ENCODE measurements around the gene OR51D1.

Gene OR51D1

GRCh38 chr11:4636962-4637661, at the start of gene OR51D1:
OR51D1 (plus strand) TSS chr11:4637477; CDS start chr11:4639791, 2,314 bp downstream.
- peak; percentile 43 for DNase-seq

DNA sequence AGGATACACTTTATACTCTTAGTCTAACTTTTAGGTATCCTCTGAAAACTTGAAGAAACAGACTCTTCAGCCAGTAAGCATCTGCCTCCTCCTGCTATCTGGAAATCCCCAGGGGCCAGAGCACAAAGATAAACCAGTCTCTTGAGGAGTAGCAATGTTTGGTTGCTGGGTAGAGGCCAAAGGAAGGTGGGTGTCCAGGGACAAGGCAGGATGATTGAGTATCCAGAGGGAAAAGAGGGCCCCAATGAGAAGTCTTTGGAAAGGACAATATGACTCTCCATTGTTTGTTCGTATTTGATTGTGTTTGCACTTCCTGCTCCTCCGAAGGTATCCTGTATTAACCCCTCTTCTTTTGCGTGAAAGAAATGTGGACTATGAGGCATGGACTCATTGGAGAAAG, 48.3 kb upstream of the OR51D1 start:
- DNase-seq: no peak

- DNase-seq: no peak
These were observed 43.5 kb upstream of the OR51D1 start, which contains the start of gene OR52I1 for GRCh38 chr11:4593739-4594138. OR52I1 (plus strand) TSS chr11:4594039; CDS start chr11:4594039, 0 bp downstream.

- no peak for DNase-seq
These were observed 32.2 kb upstream of the OR51D1 start for GRCh38 chr11:4605057-4605456.

DNA sequence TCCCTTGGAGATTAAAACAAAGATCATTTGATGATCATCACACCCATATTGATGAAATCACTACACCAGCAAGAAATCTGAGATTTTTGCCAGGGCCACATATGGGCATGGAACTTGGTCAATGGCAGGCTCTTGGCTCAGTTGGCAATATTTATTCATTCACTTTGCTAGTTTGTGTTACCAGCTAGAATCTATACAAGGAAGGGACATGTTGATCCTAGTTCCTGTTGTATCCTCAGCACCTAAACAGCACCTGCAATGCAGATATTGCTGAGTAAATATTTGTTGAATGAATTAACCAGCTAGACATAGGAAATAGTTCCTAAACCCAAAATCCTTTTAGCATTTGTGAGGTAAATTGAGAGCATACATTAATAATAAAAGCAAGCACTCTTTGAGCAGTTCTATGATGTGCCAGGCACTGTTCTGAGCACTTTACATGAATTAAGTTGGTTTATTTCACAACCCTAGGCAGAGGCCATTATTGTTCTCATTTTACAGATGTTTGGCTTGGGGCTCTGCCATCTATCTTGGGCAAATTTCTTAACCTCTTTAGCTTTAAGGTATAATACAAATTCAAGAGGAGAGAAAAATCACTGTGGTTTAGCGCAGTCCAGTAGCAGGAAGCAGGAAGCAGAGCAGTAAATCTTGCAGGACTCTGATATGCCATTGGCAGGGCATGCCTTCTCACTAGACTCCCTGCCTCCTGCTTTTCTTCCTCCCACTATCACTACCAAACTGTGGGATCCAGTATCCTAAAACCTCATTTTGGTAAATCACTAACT, 30.9 kb upstream of the OR51D1 start:
- peak; percentile 25 for DNase-seq

GRCh38 chr11:4607096-4607495, 30.2 kb upstream of the OR51D1 start:
- no peak for DNase-seq

DNA sequence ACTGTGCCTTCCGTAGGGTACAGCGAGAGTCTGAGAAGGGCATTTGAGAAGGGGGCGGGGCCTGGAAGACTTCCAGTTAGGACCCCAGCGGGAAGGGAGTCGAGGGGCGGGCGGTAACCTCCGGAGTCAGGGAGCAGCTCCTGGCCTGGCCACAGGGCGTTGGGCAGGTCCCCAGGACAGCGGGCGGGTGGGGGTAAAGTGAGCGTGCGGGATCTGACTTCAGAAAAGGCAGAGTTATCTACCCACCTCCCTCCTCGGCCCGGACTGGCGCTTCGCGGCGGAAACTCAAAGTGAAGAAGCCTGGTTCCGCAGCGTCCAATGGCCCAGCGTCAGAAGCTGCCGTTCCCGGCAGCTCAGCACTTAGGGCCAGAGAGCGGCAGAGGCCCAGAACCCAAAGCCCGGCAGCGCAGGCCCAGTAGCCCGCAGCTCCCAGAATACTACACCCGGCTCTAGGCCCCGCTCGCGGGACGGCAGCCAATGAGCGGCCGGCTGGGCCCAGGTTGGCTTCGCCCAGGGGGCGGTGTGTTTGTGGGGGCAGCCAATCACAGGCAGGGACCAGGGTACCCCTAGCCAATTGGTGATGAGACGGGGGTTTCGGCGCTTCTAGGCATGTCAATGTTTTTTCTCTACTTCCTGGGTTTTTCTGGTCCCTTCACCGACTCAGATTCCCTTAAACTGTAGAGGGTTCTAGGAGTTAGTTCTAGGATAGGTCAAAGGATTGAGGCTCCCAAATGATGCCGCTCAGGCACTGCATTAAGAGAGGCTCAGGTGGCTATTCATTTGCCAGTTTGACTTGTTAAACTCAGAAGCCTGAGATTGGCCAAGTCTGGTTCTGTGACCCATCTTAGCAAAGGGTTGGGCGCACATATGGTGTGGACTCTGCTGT, 29.3 kb upstream of the OR51D1 start, which contains the start of gene TRIM68:
TSS of gene TRIM68 (minus strand) at position 451 of the 886 bp plus-strand sequence. CDS start 2,727 bp downstream, outside the sequence.
- DNase-seq: peak; percentile 98

DNA sequence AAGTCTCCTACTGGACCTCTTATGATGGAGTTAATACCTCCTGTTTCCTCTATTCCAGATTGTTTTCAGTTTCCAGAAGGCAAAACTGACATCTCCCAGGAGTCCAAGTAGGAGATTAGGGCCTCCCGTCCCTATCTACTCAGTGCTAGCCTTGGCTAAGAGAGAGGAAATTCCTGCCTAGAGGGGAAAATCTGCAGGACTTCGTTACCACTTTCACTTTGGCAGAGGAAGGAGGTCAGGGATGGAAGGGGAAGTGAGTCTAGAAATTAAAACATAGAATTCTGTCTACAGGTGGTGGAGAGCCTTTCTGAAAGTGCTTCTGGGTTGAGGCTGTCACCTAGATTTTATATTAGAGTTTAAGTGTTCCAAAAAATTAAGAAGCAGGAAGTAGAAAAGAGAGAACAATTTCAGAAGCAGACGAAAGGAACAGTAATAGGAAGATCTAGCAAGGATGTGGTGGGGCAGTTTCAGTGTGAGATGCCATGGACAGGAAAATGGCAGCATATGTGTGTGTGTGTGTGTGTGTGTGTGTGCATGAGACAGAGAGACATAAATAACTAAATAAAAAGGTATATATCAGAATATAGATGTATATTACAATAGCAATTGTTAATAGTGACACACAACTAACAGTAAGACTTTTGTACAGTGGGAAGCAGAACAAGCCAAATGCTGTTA, 26.9 kb upstream of the OR51D1 start:
- DNase-seq: peak; percentile 33

DNA sequence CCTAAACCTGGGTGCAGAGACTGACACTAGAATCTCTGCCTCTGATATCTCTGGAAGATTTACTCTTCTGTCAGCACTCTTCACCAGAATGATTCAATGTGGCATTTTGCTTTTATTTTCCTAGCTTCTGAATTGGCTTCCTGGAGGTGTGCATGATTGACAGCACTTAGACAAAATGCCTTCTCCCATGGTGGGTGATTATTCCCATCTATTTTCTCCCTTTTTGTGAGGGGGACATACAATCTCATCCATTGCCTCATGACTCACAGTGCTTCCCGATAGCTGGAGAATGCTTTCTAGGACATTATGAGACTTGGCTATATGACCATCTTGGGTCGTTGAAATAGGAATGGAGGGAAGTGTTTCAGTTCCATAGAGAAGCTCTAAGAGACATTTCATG, 25.3 kb upstream of the OR51D1 start:
- DNase-seq: no peak

- DNase-seq: no peak
These were observed 21.3 kb upstream of the OR51D1 start for GRCh38 chr11:4615856-4616444.

GRCh38 chr11:4619514-4619913, 17.8 kb upstream of the OR51D1 start:
- no peak for DNase-seq

GRCh38 chr11:4626207-4627099, 10.8 kb upstream of the OR51D1 start:
- DNase-seq: peak; percentile 30

DNA sequence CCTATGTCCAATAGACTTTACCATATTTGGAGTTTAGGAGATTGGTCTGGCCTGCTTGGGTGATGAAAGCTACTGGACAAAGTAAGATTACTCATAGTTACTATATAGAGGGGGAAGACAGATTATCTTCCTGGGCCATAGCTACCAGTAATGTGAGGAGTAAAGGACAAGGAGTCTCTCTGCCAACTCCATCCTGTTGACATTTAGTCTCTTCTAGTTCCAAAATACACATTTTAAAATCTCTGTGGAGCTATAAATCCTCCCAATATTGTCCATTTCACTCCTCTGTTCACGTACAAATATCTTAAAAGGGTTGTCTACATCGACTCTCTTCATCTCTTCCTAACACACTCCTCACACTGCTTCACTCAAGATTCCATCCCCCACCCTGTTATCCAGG, 1.1 kb upstream of the OR51D1 start:
- DNase-seq: no peak

DNA sequence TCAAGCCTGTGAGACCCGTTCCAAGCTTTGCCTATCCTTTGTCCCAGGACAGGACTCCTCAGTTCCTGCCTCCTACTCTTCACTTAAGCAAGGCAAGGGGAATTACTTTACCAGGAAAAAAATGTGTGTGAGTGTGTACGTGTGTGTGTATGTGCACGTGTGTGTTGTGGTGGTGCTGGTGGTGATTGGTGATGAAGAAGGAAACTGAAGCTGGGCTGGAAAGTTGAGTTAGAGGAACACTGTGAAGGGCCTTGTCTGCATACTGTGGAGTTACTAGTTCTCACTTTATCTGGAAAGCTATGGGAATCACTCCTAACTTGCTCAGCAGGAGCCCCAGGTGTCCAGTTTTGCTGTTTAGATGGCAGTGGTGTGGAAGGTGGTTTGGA, 378 bp downstream of the OR51D1 start:
- no peak for DNase-seq

DNA sequence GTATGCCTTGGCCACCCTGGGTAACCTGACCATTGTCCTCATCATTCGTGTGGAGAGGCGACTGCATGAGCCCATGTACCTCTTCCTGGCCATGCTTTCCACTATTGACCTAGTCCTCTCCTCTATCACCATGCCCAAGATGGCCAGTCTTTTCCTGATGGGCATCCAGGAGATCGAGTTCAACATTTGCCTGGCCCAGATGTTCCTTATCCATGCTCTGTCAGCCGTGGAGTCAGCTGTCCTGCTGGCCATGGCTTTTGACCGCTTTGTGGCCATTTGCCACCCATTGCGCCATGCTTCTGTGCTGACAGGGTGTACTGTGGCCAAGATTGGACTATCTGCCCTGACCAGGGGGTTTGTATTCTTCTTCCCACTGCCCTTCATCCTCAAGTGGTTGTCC, 2.7 kb downstream of the OR51D1 start:
- DNase-seq: no peak

GRCh38 chr11:4641501-4641900, 4.2 kb downstream of the OR51D1 start:
- DNase-seq: no peak

- DNase-seq: no peak
These were observed 4.8 kb downstream of the OR51D1 start for GRCh38 chr11:4642043-4642442.

DNA sequence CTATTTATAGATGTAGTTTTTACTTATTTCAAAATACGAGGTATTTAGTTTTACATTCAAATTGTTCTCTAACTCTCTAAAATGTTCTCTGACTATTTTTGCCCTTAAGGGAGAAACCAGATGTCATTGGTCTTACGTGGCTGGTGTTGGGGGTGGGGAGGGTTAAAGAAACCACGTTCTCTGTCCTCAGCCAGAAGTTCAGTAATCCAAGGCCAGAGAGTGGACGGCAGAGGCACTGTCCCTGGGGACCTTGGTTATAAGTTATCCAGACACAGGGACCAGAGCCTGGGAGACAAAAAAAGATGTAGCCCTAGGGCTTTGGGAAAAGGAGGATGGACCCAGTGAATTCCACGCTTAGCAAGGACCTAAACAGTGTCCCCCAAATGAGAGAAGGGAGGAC, 5.8 kb downstream of the OR51D1 start:
- DNase-seq: no peak

DNA sequence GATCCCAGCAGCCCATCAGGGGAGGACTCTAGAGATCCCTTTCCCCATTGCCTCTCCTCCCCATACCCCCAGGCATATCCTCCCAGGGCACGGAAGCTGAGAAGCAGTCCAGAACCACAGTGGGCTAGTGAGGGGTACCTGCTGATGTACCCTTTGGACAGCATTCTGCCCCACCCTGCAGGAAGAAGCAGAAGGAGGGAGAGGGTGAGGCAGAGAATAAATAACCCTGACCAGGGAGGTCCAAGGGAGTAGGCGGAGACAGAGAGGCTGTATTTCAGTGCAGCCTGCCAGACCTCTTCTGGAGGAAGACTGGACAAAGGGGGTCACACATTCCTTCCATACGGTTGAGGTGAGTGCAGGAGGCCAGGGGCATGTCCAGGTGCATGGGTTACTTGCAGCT, 6.4 kb downstream of the OR51D1 start, which contains the start of gene OR51E1:
TSS of gene OR51E1 (plus strand) at position 301 of the 400 bp plus-strand sequence. CDS start 8,545 bp downstream, outside the sequence.
- DNase-seq: no peak

DNA sequence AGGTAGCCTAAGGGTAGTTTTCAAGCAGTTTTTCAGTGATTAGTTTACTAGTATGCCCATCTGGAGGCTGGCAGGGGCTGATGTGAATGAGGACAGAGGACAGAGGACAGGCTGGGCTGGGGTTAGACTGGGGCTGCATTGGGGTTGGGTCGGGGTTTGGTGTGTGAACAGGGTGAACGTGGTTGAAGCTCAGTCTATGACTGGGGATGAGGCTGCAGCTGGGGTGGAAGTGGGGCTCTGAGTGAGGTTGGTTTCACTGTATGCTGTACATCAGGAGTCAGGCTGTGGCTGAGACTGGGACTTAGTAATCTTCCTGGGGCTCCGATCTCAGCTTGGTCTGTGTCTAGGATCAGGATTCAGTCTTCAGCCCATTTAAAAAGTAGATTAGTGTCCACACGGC, 7.0 kb downstream of the OR51D1 start:
- no peak for DNase-seq

- DNase-seq: no peak
These were observed 8.7 kb downstream of the OR51D1 start for GRCh38 chr11:4645974-4646373.
